T follicular helper cell (primary cell): ENCODE measurements around the gene ZRANB3.

Source experiments
- DNase-seq: peaks from one replicate; pipeline ENCODE4 v3.0.0-alpha.2; 2020; ENCODE audit warnings: low read depth

Gene ZRANB3

DNA sequence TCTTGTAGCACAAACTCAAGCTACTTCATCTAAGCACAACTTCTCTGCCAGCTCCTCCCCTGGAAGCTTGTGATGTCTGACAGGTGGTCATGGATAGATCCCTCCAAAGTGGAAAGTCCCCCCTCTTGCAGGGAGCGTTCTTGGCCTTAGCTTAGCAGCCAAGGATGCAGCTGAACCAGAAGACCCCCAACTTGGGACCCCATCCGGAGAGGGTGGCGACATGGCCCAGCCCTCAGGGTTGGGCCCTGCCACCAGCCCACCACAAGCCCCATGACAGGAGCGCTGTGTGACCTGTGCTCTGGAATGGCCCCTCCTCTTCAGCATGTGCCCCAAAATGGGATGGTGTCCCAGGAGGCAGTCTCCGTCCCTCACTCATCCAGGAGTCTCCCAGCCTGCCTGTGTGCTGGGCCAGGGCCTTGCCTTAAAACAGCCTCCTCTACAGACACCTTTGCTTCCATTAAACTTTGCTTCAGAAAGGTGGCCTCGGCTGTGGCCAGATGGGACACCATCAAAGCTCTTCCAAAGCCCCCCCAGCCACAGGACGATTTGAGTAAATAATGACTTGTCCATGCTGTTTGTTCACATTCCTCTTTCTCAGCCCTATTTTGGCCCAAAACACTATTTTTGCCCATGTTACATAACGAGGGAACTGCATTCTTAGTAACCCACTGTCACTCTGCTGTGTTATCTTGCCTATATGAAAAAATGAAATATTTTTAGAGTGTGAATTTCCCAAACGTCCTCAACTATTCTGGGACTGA is 356.8 kb downstream of the ZRANB3 start:
- no peak for DNase-seq

DNA sequence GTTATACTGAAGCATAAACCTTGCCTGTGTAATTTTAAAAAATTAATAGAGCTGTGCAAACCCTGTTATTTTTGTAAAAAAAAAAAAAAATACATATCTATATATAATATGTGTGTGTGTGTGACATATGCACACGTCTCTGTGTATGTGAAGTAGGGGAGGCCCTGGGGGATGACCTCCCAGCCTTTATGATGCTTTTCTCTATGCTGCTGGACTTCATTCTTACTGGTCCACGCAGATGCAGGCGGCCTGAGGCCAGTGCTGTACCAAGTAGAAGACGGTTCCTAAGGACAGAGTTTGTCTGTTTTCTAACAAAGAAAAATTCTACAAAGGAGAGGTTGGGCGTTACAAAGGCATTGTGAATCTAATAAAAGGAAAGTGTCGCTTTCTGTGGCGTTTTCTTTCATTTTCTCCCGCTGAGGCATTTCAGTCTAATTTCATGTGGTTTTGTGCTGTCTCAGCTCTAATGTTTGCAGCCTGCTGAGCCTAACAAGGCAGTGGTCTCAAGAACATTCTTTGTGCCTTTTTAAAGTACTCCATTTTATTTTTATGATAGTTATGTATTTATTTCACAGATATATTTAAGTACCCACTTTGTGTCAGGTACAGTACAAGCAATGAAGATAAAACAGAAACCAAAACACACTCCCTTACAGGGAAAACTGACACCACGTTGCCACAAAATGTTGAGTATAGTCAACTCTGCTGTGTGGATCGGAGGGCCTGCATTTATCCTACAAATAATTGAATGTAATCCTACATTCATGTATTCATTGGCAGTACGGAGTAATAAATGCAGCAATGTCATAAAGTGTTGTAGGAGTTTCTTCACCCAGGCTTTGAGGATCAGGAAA is 360.9 kb downstream of the ZRANB3 start:
- no peak for DNase-seq

- no peak for DNase-seq
Measured at GRCh38 chr2:135168204-135168856, 362.7 kb downstream of the ZRANB3 start.

- no peak for DNase-seq
Measured at GRCh38 chr2:135167273-135167672, 363.7 kb downstream of the ZRANB3 start.

DNA sequence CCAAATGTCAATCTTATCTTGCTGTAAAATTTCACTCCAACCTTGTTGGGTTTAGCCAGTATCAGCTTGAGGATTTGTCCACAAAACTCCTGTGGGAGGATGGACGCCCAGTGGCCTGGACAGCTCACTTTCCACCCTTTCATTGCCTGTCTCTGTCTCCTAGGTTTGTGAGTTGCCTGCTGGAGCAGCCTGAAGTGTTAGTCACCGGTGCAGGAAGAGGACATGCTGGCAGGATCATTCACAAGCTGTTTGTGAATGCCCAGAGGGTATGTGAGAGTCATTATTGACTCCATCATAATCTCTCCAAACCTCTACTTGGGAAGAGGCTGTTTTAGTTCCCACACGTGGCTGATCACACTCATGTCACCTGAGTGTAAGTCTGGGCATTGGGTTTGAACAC is 366.6 kb downstream of the ZRANB3 start:
- no peak for DNase-seq

- DNase-seq, result no peak
Measured at GRCh38 chr2:135163901-135164300, 367.1 kb downstream of the ZRANB3 start.

GRCh38 chr2:135163306-135163705 is 367.7 kb downstream of the ZRANB3 start:
- DNase-seq, result no peak

DNA sequence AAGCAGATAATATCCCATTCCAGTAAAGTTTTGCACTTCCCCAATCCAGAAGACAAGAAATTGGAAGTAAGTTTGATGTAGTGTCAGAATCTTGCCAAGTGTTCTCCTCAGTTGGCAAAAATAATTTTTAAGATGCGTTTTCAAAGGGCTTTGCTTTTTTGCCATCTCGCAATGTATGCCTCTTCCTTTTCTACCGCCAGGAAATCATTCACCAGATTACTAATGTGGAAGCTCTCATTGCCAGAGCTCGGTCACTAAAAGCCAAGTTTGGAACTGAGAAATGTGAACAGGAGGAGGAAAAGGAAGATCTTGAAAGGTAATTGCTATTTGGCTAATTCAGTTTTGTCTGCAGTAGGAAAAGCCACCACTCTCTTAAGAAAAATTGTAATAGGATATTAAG is 368.2 kb downstream of the ZRANB3 start:
- no peak for DNase-seq

DNA sequence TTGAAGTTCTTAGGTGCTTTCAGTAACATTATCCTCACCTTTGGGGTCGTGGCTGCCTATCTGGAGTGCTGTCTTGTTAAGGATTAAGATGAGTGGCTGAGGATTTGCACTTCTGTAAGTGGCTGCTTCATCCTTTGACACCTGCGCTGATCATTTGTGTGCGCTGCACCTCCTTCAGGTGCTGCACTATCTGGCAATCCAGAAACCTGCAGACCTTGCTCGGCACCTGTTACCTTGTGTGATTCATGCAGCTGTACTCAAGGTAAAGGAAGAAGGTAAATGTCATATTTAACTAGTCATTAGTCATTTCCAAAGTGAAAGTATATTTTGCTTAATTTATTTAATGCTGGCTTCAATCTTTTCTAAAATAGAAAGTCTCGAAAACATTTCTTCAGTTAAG is 368.6 kb downstream of the ZRANB3 start:
- DNase-seq, result no peak

DNA sequence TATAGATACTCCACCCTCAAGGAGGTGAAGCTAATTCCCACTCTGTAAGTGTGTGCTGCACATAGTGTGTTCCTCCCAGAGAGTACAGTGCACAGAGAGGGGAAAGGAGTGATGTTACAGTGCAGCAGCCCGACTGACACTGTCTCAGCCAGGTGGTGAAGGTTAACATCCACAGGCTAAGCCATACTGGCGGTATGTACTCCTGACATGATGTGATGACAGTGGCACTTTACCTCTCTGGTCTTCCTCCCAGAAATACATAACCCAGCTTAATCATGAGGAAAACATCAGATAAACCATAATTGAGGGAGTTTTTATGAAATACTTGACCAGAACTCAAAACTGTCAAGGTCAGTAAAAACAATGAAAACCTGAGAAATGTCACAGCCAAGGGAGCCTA is 371.8 kb downstream of the ZRANB3 start:
- DNase-seq, result no peak

DNA sequence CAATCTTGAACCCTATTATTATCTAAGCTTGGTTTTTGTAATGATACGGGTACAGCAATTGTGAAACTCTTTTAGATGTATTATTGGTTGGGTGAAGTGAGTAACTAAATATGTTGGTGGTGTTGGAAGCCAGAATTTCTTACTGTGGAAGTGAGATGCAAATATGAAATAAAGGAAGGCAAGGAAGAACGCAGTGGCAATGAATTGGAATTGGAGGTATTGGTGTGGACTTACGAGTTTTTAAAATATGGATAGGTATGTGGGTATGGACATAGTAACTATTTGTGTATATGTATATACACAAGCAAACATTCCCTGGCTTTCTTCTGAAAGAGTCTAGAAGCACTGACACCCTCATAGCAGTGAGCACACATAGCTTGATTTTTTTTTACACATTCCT is 373.2 kb downstream of the ZRANB3 start:
- DNase-seq, result no peak

GRCh38 chr2:135154962-135155361 is 376.1 kb downstream of the ZRANB3 start:
- DNase-seq, result no peak

- DNase-seq, result no peak
Measured at GRCh38 chr2:135152361-135152760, 378.7 kb downstream of the ZRANB3 start.

DNA sequence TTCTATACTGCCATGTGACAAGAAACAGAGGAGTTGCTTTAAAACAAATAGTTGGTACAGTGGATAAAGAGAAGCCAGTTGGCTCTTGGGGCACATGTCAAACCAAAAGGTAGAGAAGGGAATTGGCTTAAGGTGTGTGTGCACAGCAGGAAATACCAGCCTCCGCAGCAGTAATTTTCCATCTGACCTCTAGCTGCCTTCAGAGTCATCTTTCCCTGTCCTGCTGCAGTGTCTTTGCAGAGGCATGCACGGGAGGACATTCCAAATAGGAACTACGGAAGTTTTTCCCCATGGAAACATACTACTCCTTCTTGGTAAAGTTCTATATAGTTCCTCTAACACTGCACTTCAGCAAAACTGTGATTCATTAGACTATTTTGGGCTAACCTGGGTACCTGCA is 379.4 kb downstream of the ZRANB3 start:
- no peak for DNase-seq

DNA sequence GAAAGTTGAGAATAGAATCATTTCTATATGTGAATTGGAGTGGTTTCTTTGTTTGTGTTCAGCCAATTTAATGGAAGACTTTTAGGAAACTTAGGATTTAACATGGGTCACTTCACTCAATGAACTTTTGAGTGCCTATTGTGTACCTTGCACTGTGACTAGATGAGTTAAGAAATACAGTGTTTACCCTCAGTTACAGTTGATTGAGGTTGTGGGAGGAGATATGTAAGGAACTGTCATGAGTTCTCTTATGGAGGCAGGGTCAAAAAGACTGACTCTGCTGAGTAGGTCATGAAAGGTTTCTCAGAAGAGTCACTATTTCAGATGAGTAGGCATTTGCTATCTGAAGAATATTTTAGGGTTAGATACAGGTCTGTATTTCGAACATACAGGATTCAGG is 380.3 kb downstream of the ZRANB3 start:
- DNase-seq, result no peak

- no peak for DNase-seq
Measured at GRCh38 chr2:135149251-135149650, 381.8 kb downstream of the ZRANB3 start.

GRCh38 chr2:135144343-135144742 is 386.7 kb downstream of the ZRANB3 start:
- no peak for DNase-seq

- no peak for DNase-seq
Measured at GRCh38 chr2:135142323-135142722, 388.7 kb downstream of the ZRANB3 start.

- no peak for DNase-seq
Measured at GRCh38 chr2:135140606-135141005, 390.4 kb downstream of the ZRANB3 start.

DNA sequence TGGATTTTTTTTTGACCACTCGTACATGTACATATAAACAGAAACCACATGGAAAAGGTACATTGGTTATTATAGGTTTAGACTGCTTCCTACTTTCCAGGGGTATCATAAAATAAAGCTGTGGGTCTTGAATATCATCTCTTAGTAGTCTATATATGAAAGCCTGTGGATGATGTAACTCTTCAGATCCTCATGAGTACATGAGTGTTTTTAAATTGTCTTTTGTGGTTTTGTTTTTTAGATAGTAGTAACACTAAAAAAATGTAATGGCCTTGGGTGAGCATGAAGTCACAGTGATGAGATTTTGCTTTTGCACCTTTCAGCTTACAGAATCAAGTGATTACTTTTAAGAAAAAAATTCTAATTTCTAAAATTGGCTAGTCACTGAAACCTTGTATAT is 398.7 kb downstream of the ZRANB3 start:
- no peak for DNase-seq

DNA sequence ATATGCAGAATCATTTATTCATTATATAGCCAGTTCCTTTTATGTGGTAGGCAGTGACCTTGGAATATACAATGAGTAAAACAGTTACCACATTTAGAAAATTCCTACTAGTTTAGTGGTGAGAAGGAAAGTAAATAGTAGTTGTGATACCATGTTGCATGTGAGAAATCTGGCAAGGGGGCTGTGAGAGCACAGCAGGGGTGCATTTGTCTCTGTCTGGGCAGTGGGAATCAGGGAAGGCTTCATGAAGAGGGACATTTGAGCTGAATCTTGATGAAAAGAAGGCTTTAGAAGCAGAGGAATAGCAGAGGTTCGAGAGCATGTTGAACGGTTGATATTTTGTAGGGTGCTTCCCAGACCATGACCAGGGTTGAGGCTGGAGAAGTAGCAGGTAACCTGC is 400.3 kb downstream of the ZRANB3 start:
- no peak for DNase-seq

DNA sequence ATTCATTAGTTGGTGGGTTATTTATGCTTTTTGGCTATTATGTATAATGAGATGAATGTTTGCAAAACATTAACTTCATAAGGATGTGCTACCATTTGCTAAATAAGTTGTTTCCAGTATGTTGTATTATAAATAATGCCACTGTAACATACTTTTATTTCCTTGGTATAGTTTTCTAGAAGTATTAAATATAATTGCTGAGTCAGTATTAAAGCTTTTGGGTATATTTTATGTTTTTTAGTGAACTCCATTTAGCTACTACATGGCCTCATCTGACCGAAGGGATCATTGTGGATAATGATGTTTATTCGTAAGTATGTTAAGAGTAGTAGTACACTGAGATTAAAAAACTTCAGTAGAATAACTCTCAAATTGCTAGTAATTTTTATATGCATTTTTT is 405.1 kb downstream of the ZRANB3 start:
- no peak for DNase-seq
